ENCODE results near the gene IRF6.

- TF ChIP-seq CTCF (IDR thresholded peaks at IDR 0.05): no peak
- no peak for TF ChIP-seq POLR2AphosphoS5 (IDR thresholded peaks at IDR 0.05)
- no peak for TF ChIP-seq EP300 (IDR thresholded peaks at IDR 0.05)
Observed at GRCh38 chr1:209755926-209756614, 49.9 kb downstream of the IRF6 start, which contains the start of gene TRAF3IP3.
